BJ (cell line): ENCODE measurements around the gene CCDC137. TPM values are rescaled to one million over a fixed set of nuclear protein-coding genes. Genes with fewer than 3 reads are reported as not detected.
A peak's percentile ranks its signal among the peaks of the same experiment; 100 is the strongest.

Experiments
- CTCF ChIA-PET: fragments of 350-600 bp; formaldehyde crosslinking; extraction: SDS; loops from one replicate; lab custom pipeline; 2021; ENCODE audit warnings: antibody characterized with exemption, inconsistent platforms; lab: Yijun Ruan, JAX
- POLR2A ChIA-PET: fragments of 300-600 bp; sonication (Branson Sonifier 250); formaldehyde crosslinking; extraction: SDS; loops from one replicate; lab custom pipeline; 2021; ENCODE audit warnings: antibody characterized with exemption; lab: Charles Lee
- DNase-seq: peaks from one replicate; pipeline ENCODE4 v3.0.0-alpha.2; 2011; ENCODE audit warnings: low read depth
- H3K27me3 ChIP-seq: 2 replicates; pipeline ENCODE4 v1.6.0; 2011; ENCODE audit warnings: low read length; ENCODE audit not compliant: control insufficient read depth, insufficient read depth
- H3K36me3 ChIP-seq: 2 replicates; pipeline ENCODE4 v1.5.1; 2011; ENCODE audit warnings: low read length; ENCODE audit not compliant: control insufficient read depth, insufficient read depth
- H3K4me3 ChIP-seq: 2 replicates; pipeline ENCODE4 v1.5.1; 2011; ENCODE audit warnings: low read depth, mild to moderate bottlenecking, control low read depth, low read length
- CTCF ChIP-seq: IDR thresholded peaks from 2 replicates; pipeline ENCODE4 v1.5.1; 2011; ENCODE audit warnings: low read depth, mild to moderate bottlenecking, control low read depth, inconsistent platforms, low read length, moderate library complexity; ENCODE audit not compliant: insufficient read depth
- polyA plus RNA-seq: library from polyadenylated mRNA; depleted of rRNA; stranded (reverse); fragments of >200 nt; gene quantifications from 2 replicates; pipeline ENCODE4 v1.2.3, GENCODE V29; 2011

CCDC137 gene
- polyA plus RNA-seq, 1 experiment = 10.9 TPM

GRCh38 chr17:81713004-81713555, 46.5 kb downstream of the CCDC137 start:
- no peak for TF ChIP-seq CTCF
- Histone ChIP-seq H3K27me3 (no peaks in the 10 kb centered on the region), H3K36me3 (peaks cover 4% of the 10 kb centered on the region), H3K4me3 (peak overlapping the region; percentile 67)
- no peak for DNase-seq
- ChIA-PET CTCF (interaction anchor here (0.6 to 1.8 kb wide), 2 partner anchors 14 to 31 kb away, joined by 3 to 4 read pairs; no protein-coding TSS in a partner anchor), POLR2A (interaction anchor here (0.6 kb wide), 1 partner anchor 150 kb away, joined by 4 read pairs; no protein-coding TSS in a partner anchor)

- Histone ChIP-seq H3K4me3 (no peak overlapping the region; the same call in 1 of the 2 replicates), H3K27me3 (no peaks in the 10 kb centered on the region), H3K36me3 (peaks cover 1% of the 10 kb centered on the region; the same call in 1 of the 2 replicates)
- DNase-seq = no peak
- TF ChIP-seq CTCF = no peak
- ChIA-PET CTCF (interaction anchor here (0.6 to 1.0 kb wide), 2 partner anchors 10 to 14 kb away, joined by 3 read pairs; no protein-coding TSS in a partner anchor), POLR2A (interaction anchor here (0.6 kb wide), 1 partner anchor 150 kb away, joined by 4 read pairs; no protein-coding TSS in a partner anchor)
These were observed 47.2 kb downstream of the CCDC137 start for GRCh38 chr17:81713556-81714411.

- ChIA-PET POLR2A (no interaction called here), CTCF (interaction anchor here (1.0 kb wide), 1 partner anchor 11 kb away, joined by 3 read pairs; no protein-coding TSS in a partner anchor)
- TF ChIP-seq CTCF = no peak
- Histone ChIP-seq H3K36me3 (peaks cover 1% of the 10 kb centered on the region; the same call in 1 of the 2 replicates), H3K27me3 (no peaks in the 10 kb centered on the region), H3K4me3 (no peak overlapping the region)
- DNase-seq = no peak
These were observed 48.0 kb downstream of the CCDC137 start for GRCh38 chr17:81714412-81715106.

- POLR2A ChIA-PET = no interaction called here
- CTCF ChIA-PET = no interaction called here
- no peak for DNase-seq
- Histone ChIP-seq H3K27me3 (no peaks in the 10 kb centered on the region), H3K36me3 (peaks cover 1% of the 10 kb centered on the region; the same call in 1 of the 2 replicates), H3K4me3 (no peak overlapping the region)
- TF ChIP-seq CTCF = no peak
These were observed 48.8 kb downstream of the CCDC137 start for GRCh38 chr17:81715107-81715871.
